ENCODE measurements around the gene PLS1. TPM values are rescaled to one million over a fixed set of nuclear protein-coding genes. Genes with fewer than 3 reads are reported as not detected.

Gene PLS1
- total and polyA plus RNA-seq, 2 experiments from 2014 or later = 0.54 to 0.58 TPM

DNA sequence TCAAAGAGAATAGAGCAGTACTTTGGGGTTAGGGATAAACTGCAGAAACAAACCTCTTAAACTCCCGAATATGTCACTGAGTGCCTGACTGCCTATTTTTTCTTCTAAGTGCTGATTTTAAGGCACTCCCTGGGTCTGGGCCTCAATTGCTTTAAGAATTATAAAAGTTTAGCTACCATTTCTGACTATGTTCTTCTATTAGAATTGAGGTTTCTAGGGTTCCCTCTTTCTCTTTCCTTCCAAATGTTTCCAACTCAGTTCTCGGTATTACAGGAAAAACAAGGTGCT lies 28.9 kb downstream of the PLS1 start:
- Histone ChIP-seq H4K20me1 (ENCODE audit: insufficient read depth) (no peaks in the 10 kb centered on the region), H3K4me1 (ENCODE audit: insufficient read depth) (no peaks in the 10 kb centered on the region), H3K9me2 (ENCODE audit: insufficient read depth) (no peaks in the 10 kb centered on the region), H3K9me3 (ENCODE audit: low read depth) (no peaks in the 10 kb centered on the region), H3K27me3 (replicated peaks; ENCODE audit: insufficient read depth) (no peaks in the 10 kb centered on the region), H3K27ac (no peak overlapping the region), H3K4me3 (no peak overlapping the region), H3K9ac (no peak overlapping the region), H3F3A (ENCODE audit: insufficient read depth) (no peaks in the 10 kb centered on the region), H2AFZ (no peak overlapping the region), H3K36me3 (ENCODE audit: low read depth) (no peaks in the 10 kb centered on the region), H3K4me2 (ENCODE audit: unreplicated experiment) (no peak overlapping the region), H3K79me2 (ENCODE audit: insufficient read depth) (no peaks in the 10 kb centered on the region)
- in situ Hi-C loops (cut with MboI) = no loop called here
- WGBS, 2 experiments (ENCODE audit: low coverage in 1 of 2, low lambda C conversion rate in 2 of 2, missing lambda C conversion rate in 2 of 2) = 67 to 75% methylated on average over 2 of the region's 2 CpGs
- no peak for DNase-seq
- TF ChIP-seq EZH2 (IDR thresholded peaks at IDR 0.05; ENCODE audit: insufficient read depth, poor library complexity, severe bottlenecking) = no peak
- TF ChIP-seq EZH2phosphoT487 (IDR thresholded peaks at IDR 0.05; ENCODE audit: insufficient read depth, low read depth) = no peak

- H3K9me2 ChIP-seq (ENCODE audit: insufficient read depth) = no peaks in the 10 kb centered on the region
- H3K27ac ChIP-seq = no peak overlapping the region
- no peak overlapping the region for H3K4me3 ChIP-seq
- H3K79me2 ChIP-seq (ENCODE audit: insufficient read depth) = no peaks in the 10 kb centered on the region
- no peak overlapping the region for H3K4me2 ChIP-seq (ENCODE audit: unreplicated experiment)
- no peaks in the 10 kb centered on the region for H3K4me1 ChIP-seq (ENCODE audit: insufficient read depth)
- H2AFZ ChIP-seq = no peak overlapping the region
- no peaks in the 10 kb centered on the region for H4K20me1 ChIP-seq (ENCODE audit: insufficient read depth)
- H3K27me3 ChIP-seq (replicated peaks; ENCODE audit: insufficient read depth) = no peaks in the 10 kb centered on the region
- no peaks in the 10 kb centered on the region for H3K36me3 ChIP-seq (ENCODE audit: low read depth)
- no peaks in the 10 kb centered on the region for H3F3A ChIP-seq (ENCODE audit: insufficient read depth)
- H3K9ac ChIP-seq = no peak overlapping the region
- no peak for DNase-seq
- in situ Hi-C loops (cut with MboI) = no loop called here
- TF ChIP-seq EZH2 (IDR thresholded peaks at IDR 0.05; ENCODE audit: insufficient read depth, poor library complexity, severe bottlenecking) (no peak), EZH2phosphoT487 (IDR thresholded peaks at IDR 0.05; ENCODE audit: insufficient read depth, low read depth) (no peak)
- H3K9me3 ChIP-seq (ENCODE audit: low read depth) = no peaks in the 10 kb centered on the region
Observed at GRCh38 chr3:142626971-142627370, 30.8 kb downstream of the PLS1 start.

- no peaks in the 10 kb centered on the region for H3K9me2 ChIP-seq (ENCODE audit: insufficient read depth)
- H2AFZ ChIP-seq = no peak overlapping the region
- no peaks in the 10 kb centered on the region for H3F3A ChIP-seq (ENCODE audit: insufficient read depth)
- in situ Hi-C loops (cut with MboI) = no loop called here
- H3K4me2 ChIP-seq (ENCODE audit: unreplicated experiment) = no peak overlapping the region
- DNase-seq = no peak
- no peaks in the 10 kb centered on the region for H3K4me1 ChIP-seq (ENCODE audit: insufficient read depth)
- no peak overlapping the region for H3K9ac ChIP-seq
- H3K4me3 ChIP-seq = no peak overlapping the region
- WGBS, 2 experiments (ENCODE audit: low coverage in 1 of 2, low lambda C conversion rate in 2 of 2, missing lambda C conversion rate in 2 of 2) = 77 to 80% methylated on average over 1 of the region's 1 CpG
- H3K9me3 ChIP-seq (ENCODE audit: low read depth) = no peaks in the 10 kb centered on the region
- TF ChIP-seq EZH2phosphoT487 (IDR thresholded peaks at IDR 0.05; ENCODE audit: insufficient read depth, low read depth) = no peak
- TF ChIP-seq EZH2 (IDR thresholded peaks at IDR 0.05; ENCODE audit: insufficient read depth, poor library complexity, severe bottlenecking) = no peak
- H3K27ac ChIP-seq = no peak overlapping the region
- H3K27me3 ChIP-seq (replicated peaks; ENCODE audit: insufficient read depth) = no peaks in the 10 kb centered on the region
- no peaks in the 10 kb centered on the region for H4K20me1 ChIP-seq (ENCODE audit: insufficient read depth)
- H3K79me2 ChIP-seq (ENCODE audit: insufficient read depth) = no peaks in the 10 kb centered on the region
- no peaks in the 10 kb centered on the region for H3K36me3 ChIP-seq (ENCODE audit: low read depth)
Observed at GRCh38 chr3:142628801-142629200, 32.6 kb downstream of the PLS1 start.

GRCh38 chr3:142633073-142633472 lies 36.9 kb downstream of the PLS1 start:
- in situ Hi-C loops (cut with MboI) = no loop called here
- no peak for TF ChIP-seq EZH2phosphoT487 (IDR thresholded peaks at IDR 0.05; ENCODE audit: insufficient read depth, low read depth)
- no peak for TF ChIP-seq EZH2 (IDR thresholded peaks at IDR 0.05; ENCODE audit: insufficient read depth, poor library complexity, severe bottlenecking)

DNA sequence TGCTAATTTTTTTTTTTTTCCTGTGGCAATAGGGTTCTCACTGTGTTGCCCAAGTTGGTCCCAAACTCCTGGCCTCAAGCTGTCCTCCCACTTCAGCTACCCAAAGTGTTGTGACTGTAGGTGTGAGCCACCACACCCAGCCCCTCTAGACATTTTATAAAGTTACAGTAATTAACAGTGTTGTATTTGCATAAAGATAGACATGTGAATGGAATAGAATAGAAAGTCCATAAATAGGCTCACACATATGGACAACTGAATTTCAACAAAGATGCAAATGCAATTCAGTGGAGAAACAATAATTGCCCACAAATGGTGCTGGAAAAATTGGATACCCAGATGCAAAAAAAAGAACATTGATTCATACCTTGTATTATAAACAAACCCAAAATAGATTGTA lies 39.9 kb downstream of the PLS1 start:
- Histone ChIP-seq H3K4me1 (ENCODE audit: insufficient read depth) (no peaks in the 10 kb centered on the region), H3K9me3 (ENCODE audit: low read depth) (no peaks in the 10 kb centered on the region), H3K79me2 (ENCODE audit: insufficient read depth) (no peaks in the 10 kb centered on the region), H3K27me3 (replicated peaks; ENCODE audit: insufficient read depth) (no peaks in the 10 kb centered on the region; the same call in 1 of the 2 replicates), H3F3A (ENCODE audit: insufficient read depth) (no peaks in the 10 kb centered on the region), H3K9ac (no peak overlapping the region), H3K4me3 (no peak overlapping the region), H3K9me2 (ENCODE audit: insufficient read depth) (no peaks in the 10 kb centered on the region), H3K4me2 (ENCODE audit: unreplicated experiment) (no peak overlapping the region), H3K36me3 (ENCODE audit: low read depth) (no peaks in the 10 kb centered on the region), H4K20me1 (ENCODE audit: insufficient read depth) (no peaks in the 10 kb centered on the region), H2AFZ (no peak overlapping the region), H3K27ac (no peak overlapping the region)
- in situ Hi-C loops (cut with MboI) = no loop called here
- no peak for TF ChIP-seq EZH2 (IDR thresholded peaks at IDR 0.05; ENCODE audit: insufficient read depth, poor library complexity, severe bottlenecking)
- TF ChIP-seq EZH2phosphoT487 (IDR thresholded peaks at IDR 0.05; ENCODE audit: insufficient read depth, low read depth) = no peak
- DNase-seq = no peak

More at GRCh38 chr3:142633073-142633472, 36.9 kb downstream of the PLS1 start:
- DNase-seq = no peak
- Histone ChIP-seq H3K9ac (no peak overlapping the region), H3K4me3 (no peak overlapping the region), H3K27me3 (replicated peaks; ENCODE audit: insufficient read depth) (no peaks in the 10 kb centered on the region; the same call in 1 of the 2 replicates), H4K20me1 (ENCODE audit: insufficient read depth) (no peaks in the 10 kb centered on the region), H2AFZ (no peak overlapping the region), H3K27ac (no peak overlapping the region), H3K4me2 (ENCODE audit: unreplicated experiment) (no peak overlapping the region), H3K4me1 (ENCODE audit: insufficient read depth) (no peaks in the 10 kb centered on the region), H3F3A (ENCODE audit: insufficient read depth) (no peaks in the 10 kb centered on the region), H3K9me3 (ENCODE audit: low read depth) (no peaks in the 10 kb centered on the region), H3K9me2 (ENCODE audit: insufficient read depth) (no peaks in the 10 kb centered on the region), H3K79me2 (ENCODE audit: insufficient read depth) (no peaks in the 10 kb centered on the region), H3K36me3 (ENCODE audit: low read depth) (no peaks in the 10 kb centered on the region)
- 30 to 34% methylated on average over 5 of the region's 5 CpGs for WGBS, 2 experiments (ENCODE audit: low coverage in 1 of 2, low lambda C conversion rate in 2 of 2, missing lambda C conversion rate in 2 of 2)
